Fibroblast of lung (primary cell): Measurements from ENCODE around the gene RBL1.

ENCODE experiments used
- EZH2 ChIP-seq: IDR thresholded peaks from 2 replicates; pipeline ENCODE4 v1.5.1; 2012; ENCODE audit warnings: low read length, control low read depth, mild to moderate bottlenecking; ENCODE audit errors: missing control alignments
- TF ChIP-seq, protein P1 (sequence below), 2 donors: IDR thresholded peaks in 1 of 2; conservative IDR thresholded peaks in 1 of 2; 1 replicate in 1 of 2; 2 replicates in 1 of 2; pipeline ENCODE4 v1.5.1; 2011 to 2012; ENCODE audit warnings: low read length in 2 of 2, control low read depth in 1 of 2, inconsistent platforms in 1 of 2, low read depth in 1 of 2, mild to moderate bottlenecking in 1 of 2

DNA sequence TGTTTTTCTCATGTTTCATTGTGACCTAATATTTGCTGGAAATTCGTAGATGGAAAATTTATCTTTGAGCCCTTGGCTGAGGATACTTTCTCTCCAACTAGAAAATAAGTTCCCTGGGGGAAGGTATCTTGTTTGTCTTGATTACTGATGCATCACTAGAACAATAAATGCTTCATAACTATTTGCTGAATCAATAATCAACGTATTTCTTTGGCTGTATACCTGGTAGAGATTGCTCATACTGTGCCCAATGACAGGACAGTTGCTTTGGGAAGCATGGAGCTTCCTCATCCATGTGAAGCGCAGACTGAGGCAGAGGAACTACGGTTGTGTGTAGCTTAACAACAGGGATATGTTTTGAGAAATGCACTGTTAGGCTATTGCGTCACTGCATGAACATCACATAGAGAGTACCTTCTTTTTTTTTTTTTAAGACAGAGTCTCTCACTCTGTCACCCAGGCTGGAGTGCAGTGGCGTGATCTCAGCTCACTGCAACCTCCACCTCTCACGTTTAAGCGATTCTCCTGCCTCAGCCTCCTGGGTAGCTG, 49.1 kb upstream of the RBL1 start:
- no peak for TF ChIP-seq EZH2
- TF ChIP-seq, protein P1, sequence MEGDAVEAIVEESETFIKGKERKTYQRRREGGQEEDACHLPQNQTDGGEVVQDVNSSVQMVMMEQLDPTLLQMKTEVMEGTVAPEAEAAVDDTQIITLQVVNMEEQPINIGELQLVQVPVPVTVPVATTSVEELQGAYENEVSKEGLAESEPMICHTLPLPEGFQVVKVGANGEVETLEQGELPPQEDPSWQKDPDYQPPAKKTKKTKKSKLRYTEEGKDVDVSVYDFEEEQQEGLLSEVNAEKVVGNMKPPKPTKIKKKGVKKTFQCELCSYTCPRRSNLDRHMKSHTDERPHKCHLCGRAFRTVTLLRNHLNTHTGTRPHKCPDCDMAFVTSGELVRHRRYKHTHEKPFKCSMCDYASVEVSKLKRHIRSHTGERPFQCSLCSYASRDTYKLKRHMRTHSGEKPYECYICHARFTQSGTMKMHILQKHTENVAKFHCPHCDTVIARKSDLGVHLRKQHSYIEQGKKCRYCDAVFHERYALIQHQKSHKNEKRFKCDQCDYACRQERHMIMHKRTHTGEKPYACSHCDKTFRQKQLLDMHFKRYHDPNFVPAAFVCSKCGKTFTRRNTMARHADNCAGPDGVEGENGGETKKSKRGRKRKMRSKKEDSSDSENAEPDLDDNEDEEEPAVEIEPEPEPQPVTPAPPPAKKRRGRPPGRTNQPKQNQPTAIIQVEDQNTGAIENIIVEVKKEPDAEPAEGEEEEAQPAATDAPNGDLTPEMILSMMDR (conservative IDR thresholded peaks at IDR 0.05 in 1 of 2, IDR thresholded peaks at IDR 0.05 in 1 of 2; ENCODE audit: low read depth in 1 of 2, low read length in 2 of 2), result no peak
